K562 (cell line): ENCODE measurements around the gene OVOL1. TPM values are rescaled to one million over a fixed set of nuclear protein-coding genes. Genes with fewer than 3 reads are reported as not detected.

Experiments used
- ATAC-seq: fragments of 200-7000 bp; cut with Tn5 transposase; 3 replicates; pipeline ENCODE4 v1.9.1; 2020; ENCODE audit warnings: moderate library complexity
- BruUV-seq: library from RNA; stranded (reverse); fragments of 400-500 nt; replicated peaks from 2 replicates; lab custom pipeline; 2021; lab: Mats Ljungman, UMichigan
- CTCF ChIA-PET: fragments of 300-600 bp; formaldehyde crosslinking; extraction: SDS; loops from one replicate; lab custom pipeline; 2021; ENCODE audit warnings: low intra/inter-chr PET ratio; lab: Yijun Ruan, JAX
- POLR2A ChIA-PET: fragments of 300-600, 350-650 bp; sonication (Branson Sonifier 250); formaldehyde crosslinking; extraction: SDS; loops from one replicate; lab custom pipeline; 2021; ENCODE audit warnings: antibody characterized with exemption, inconsistent platforms; lab: Yijun Ruan, JAX
- DNase-seq, 4 experiments: peaks; one replicate each; pipeline versions ENCODE4 v3.0.0 to v3.0.0-alpha.2; 2011 to 2018; ENCODE audit warnings: low spot score in 3 of 4, mixed read lengths in 3 of 4; ENCODE audit errors: extremely low read depth in 1 of 4
- FAIRE-seq: peaks from 2 replicates; lab custom pipeline; 2011; peaks lifted over from hg19 to GRCh38; lab: Jason Lieb, UNC
- H2AFZ ChIP-seq: 2 replicates; pipeline ENCODE4 v1.6.0; 2011; ENCODE audit warnings: low read depth, low read length, control low read depth, inconsistent platforms
- H3K27ac ChIP-seq: fragments of 200-600 bp; 3 replicates; pipeline ENCODE4 v1.8.0; 2011; ENCODE audit warnings: low read depth, mild to moderate bottlenecking, control low read depth, inconsistent platforms, low read length, moderate library complexity, mixed read lengths; ENCODE audit errors: extremely low read depth
- H3K27me3 ChIP-seq, 2 experiments: fragments of 300-600 bp in 1 of 2; 2 replicates in 1 of 2; 3 replicates in 1 of 2; pipeline versions ENCODE4 v1.6.0 to v1.8.0; 2011; ENCODE audit warnings: inconsistent platforms in 2 of 2, low read length in 2 of 2, mild to moderate bottlenecking in 1 of 2, mixed read lengths in 1 of 2, moderate library complexity in 1 of 2; ENCODE audit not compliant: control insufficient read depth in 2 of 2, insufficient read depth in 2 of 2
- H3K36me3 ChIP-seq: fragments of 300-600 bp; 3 replicates; pipeline ENCODE4 v1.8.0; 2011; ENCODE audit warnings: mild to moderate bottlenecking, low read length, inconsistent platforms; ENCODE audit not compliant: control insufficient read depth, insufficient read depth
- H3K4me1 ChIP-seq, 2 experiments: fragments of 200-600 bp in 1 of 2; replicated peaks in 1 of 2; 2 replicates in 1 of 2; 3 replicates in 1 of 2; pipeline versions ENCODE4 v1.5.1 to v1.8.0; 2011; ENCODE audit warnings: inconsistent platforms in 2 of 2, low read length in 2 of 2, mild to moderate bottlenecking in 1 of 2, mixed read lengths in 1 of 2, moderate library complexity in 1 of 2; ENCODE audit not compliant: control insufficient read depth in 2 of 2, insufficient read depth in 2 of 2
- H3K4me2 ChIP-seq: 2 replicates; pipeline ENCODE4 v1.6.1; 2011; ENCODE audit warnings: low read length, control low read depth, inconsistent platforms, mixed read lengths; ENCODE audit not compliant: insufficient read depth
- H3K4me3 ChIP-seq: fragments of 200-600 bp; sonication (generic), shearing (Covaris generic); 2 replicates; pipeline ENCODE4 v1.5.1; 2016; ENCODE audit warnings: control low read depth, inconsistent platforms
- H3K79me2 ChIP-seq: fragments of 200-600 bp; 3 replicates; pipeline ENCODE4 v1.8.0; 2011; ENCODE audit warnings: low read length, inconsistent platforms; ENCODE audit not compliant: control insufficient read depth, insufficient read depth
- H3K9ac ChIP-seq, 2 experiments: 2 replicates each; pipeline versions ENCODE4 v1.6.0 to v1.6.1; 2011; ENCODE audit warnings: low read depth in 2 of 2, low read length in 2 of 2, control low read depth in 1 of 2, inconsistent platforms in 1 of 2, mild to moderate bottlenecking in 1 of 2, mixed read lengths in 1 of 2; ENCODE audit not compliant: insufficient read depth in 1 of 2
- H3K9me1 ChIP-seq: one replicate; pipeline ENCODE4 v1.6.0; 2011; ENCODE audit warnings: inconsistent platforms, mild to moderate bottlenecking, low read length, moderate library complexity; ENCODE audit not compliant: control insufficient read depth, insufficient read depth
- H3K9me3 ChIP-seq: replicated peaks from 2 replicates; pipeline ENCODE4 v1.5.1; 2011; ENCODE audit warnings: low read depth, low read length, inconsistent platforms; ENCODE audit not compliant: control insufficient read depth, insufficient read depth
- H4K20me1 ChIP-seq: replicated peaks from 2 replicates; pipeline ENCODE4 v1.6.1; 2011; ENCODE audit warnings: low read length, inconsistent platforms, mixed read lengths; ENCODE audit not compliant: control insufficient read depth, insufficient read depth
- DACH1 ChIP-seq: fragments of 450-650 bp; IDR thresholded peaks from 2 replicates; pipeline ENCODE4 v1.6.1; 2018; ENCODE audit not compliant: partially characterized antibody
- HDAC6 ChIP-seq: IDR thresholded peaks from 2 replicates; pipeline ENCODE4 v1.6.1; 2012; ENCODE audit warnings: low read depth, mild to moderate bottlenecking, control low read depth, inconsistent platforms, low read length, moderate library complexity
- KLF16 ChIP-seq: IDR thresholded peaks from 2 replicates; pipeline ENCODE4 v1.6.1; 2016; ENCODE audit warnings: antibody characterized with exemption
- MECOM ChIP-seq: fragments of 250-450 bp; sonication (Bioruptor Pico); IDR thresholded peaks from 2 replicates; pipeline ENCODE4 v1.8.0; 2022; ENCODE audit warnings: inconsistent platforms
- NCOA2 ChIP-seq, 2 experiments: fragments of 450-650 bp; IDR thresholded peaks; 2 replicates each; pipeline ENCODE4 v1.6.1; 2018; ENCODE audit warnings: mild to moderate bottlenecking in 2 of 2, moderate library complexity in 1 of 2; ENCODE audit not compliant: partially characterized antibody in 2 of 2
- TGIF2 ChIP-seq: sonication (generic); formaldehyde crosslinking; IDR thresholded peaks from 2 replicates; pipeline ENCODE4 v1.8.1; 2022; ENCODE audit warnings: mild to moderate bottlenecking, missing genetic modification reagents, moderate library complexity
- USF1 ChIP-seq: sonication (generic); formaldehyde crosslinking; IDR thresholded peaks from 2 replicates; pipeline ENCODE4 v1.9.0; 2022; ENCODE audit warnings: mild to moderate bottlenecking, missing genetic modification reagents
- ZBTB12 ChIP-seq: fragments of 250-450 bp; sonication (Bioruptor Pico); IDR thresholded peaks from 2 replicates; pipeline ENCODE4 v1.4.0; 2020
- ZNF124 ChIP-seq: sonication (generic); formaldehyde crosslinking; IDR thresholded peaks from 2 replicates; pipeline ENCODE4 v1.8.1; 2022; ENCODE audit warnings: missing genetic modification reagents
- ZNF518B ChIP-seq: fragments of 250-450 bp; sonication (Bioruptor Pico); IDR thresholded peaks from 2 replicates; pipeline ENCODE4 v1.5.0; 2021; ENCODE audit warnings: mild to moderate bottlenecking, moderate library complexity
- WGBS: fragments of 100-300 bp; shearing (Covaris generic); methylation state at CpG from one replicate; pipeline ENCODE4 v1.1.6; 2016; ENCODE audit warnings: low coverage, mixed read lengths; ENCODE audit not compliant: insufficient coverage; ENCODE audit errors: missing lambda C conversion rate; 5-methylcytosine and 5-hydroxymethylcytosine counted together
- in situ Hi-C: fragments of 300-500 bp; cut with MboI; formaldehyde crosslinking; loops from 4 replicates; pipeline ENCODE4 v1.15.0; 2018; ENCODE audit warnings: inconsistent platforms, mixed read lengths
- intact Hi-C: fragments of 100-400 bp; cut with micrococcal nuclease; formaldehyde crosslinking; loops from 2 replicates; pipeline ENCODE4 v1.14.2; 2022
- polyA plus RNA-seq, 8 experiments: library from polyadenylated mRNA; depleted of rRNA in 4 of 8; stranded (reverse) in 5 of 8; unstranded in 3 of 8; fragments of >200 nt; fragmentation: Nextera tagmentation in 2 of 8; fragmentation: Illumina TruSeq in 1 of 8; extraction: Ambion mirVana in 2 of 8; extraction: Trizol in 1 of 8; gene quantifications; 2 replicates each; pipeline versions ENCODE4 v1.2.1 to v1.2.3, GENCODE V29; 2011 to 2014; ENCODE audit warnings: inconsistent platforms in 1 of 8, missing spikeins in 1 of 8
- total RNA-seq, 7 experiments: library from RNA; depleted of rRNA in 6 of 7; stranded (reverse); fragments of >200 nt in 6 of 7; fragmentation: Illumina TruSeq in 2 of 7; extraction: Trizol in 2 of 7; gene quantifications; 2 replicates each; pipeline versions ENCODE4 v1.2.1 to v1.2.3, GENCODE V29; 2011 to 2021; ENCODE audit warnings: low replicate concordance in 1 of 7
- TF ChIP-seq, protein P1 (sequence below): fragments of 250-450 bp; sonication (Bioruptor Pico); IDR thresholded peaks from 2 replicates; pipeline ENCODE4 v1.5.0; 2021; ENCODE audit warnings: mild to moderate bottlenecking, borderline replicate concordance

The OVOL1 gene
- total and polyA plus RNA-seq, 9 of the 15 experiments (the other 6 are each of a cell fraction or from before 2014, with no cell fraction given): 0.09 TPM; not detected in 8

DNA sequence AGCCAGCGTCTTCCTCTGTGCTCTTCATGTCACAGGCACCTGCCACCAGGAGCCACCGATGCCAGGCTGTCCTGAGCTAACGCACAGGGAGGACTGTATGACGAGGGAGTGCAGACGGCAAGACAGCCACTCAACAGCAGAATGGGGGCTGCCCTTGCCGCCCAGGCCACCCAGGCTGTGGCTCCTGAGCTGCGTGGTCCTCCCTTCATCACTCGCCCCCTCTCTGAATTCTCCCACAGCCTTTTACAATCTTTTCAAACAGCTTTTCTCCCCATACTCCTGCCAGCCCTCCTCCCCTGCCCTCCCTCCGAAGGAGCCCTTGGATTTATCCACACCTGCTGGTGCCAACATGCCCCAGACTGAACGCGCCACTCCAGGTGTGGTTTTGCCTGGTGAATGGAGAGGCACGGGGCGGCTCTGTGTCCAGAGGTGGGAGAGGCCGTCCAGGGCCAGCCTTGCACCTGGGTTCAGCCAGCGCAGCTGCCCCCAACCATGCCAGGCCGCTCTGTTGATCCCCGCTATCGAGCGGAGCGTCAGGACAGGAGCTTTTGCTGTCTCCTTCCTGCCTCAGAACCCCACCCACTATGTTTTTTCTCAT, 22.0 kb downstream of the OVOL1 start (continued):
- TF ChIP-seq NCOA2 (IDR thresholded peaks at IDR 0.05; ENCODE audit: partially characterized antibody in 2 of 2): no peak
- no peak for TF ChIP-seq KLF16
- no peak for TF ChIP-seq ZBTB12 (CRISPR knock-in tag)
- TF ChIP-seq, protein P1, sequence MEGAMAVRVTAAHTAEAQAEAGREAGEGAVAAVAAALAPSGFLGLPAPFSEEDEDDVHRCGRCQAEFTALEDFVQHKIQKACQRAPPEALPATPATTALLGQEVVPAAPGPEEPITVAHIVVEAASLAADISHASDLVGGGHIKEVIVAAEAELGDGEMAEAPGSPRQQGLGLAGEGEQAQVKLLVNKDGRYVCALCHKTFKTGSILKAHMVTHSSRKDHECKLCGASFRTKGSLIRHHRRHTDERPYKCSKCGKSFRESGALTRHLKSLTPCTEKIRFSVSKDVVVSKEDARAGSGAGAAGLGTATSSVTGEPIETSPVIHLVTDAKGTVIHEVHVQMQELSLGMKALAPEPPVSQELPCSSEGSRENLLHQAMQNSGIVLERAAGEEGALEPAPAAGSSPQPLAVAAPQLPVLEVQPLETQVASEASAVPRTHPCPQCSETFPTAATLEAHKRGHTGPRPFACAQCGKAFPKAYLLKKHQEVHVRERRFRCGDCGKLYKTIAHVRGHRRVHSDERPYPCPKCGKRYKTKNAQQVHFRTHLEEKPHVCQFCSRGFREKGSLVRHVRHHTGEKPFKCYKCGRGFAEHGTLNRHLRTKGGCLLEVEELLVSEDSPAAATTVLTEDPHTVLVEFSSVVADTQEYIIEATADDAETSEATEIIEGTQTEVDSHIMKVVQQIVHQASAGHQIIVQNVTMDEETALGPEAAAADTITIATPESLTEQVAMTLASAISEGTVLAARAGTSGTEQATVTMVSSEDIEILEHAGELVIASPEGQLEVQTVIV (CRISPR knock-in tag): no peak
- no peak for TF ChIP-seq TGIF2 (CRISPR knock-in tag)
- no peak for TF ChIP-seq HDAC6

DNA sequence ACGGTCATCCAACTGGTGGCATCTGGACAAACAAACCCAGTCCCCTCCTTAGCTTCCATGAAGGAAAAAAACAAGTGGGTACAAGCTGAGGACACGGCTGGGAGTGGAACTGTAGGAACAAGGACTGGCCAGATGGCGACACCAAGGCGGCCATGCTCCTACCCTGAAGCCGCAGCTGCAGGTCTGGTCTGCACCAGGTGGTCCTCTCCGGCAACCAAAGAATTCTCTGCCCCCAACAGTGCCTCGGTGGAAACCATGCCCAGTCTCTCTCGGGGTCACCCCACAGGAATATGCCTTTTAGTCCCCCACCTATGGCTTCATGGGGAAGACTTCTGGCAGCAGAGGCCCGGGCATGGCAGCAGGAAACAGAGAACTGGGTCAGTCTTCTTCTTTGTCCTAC, 22.6 kb downstream of the OVOL1 start:
- Histone ChIP-seq H3K9me1 (no peaks in the 10 kb centered on the region), H3K9me3 (no peaks in the 10 kb centered on the region), H3K27ac (no peak overlapping the region), H3K4me1 (peaks cover 4 to 5% of the 10 kb centered on the region in 2 experiments; a peak in 3 of 5 replicates), H3K27me3 (peaks cover 37 to 46% of the 10 kb centered on the region in 2 experiments; a peak in 4 of 5 replicates), H3K4me3 (no peak overlapping the region), H3K4me2 (no peak overlapping the region), H4K20me1 (0 out of 2 replicates have a peak, but pooled peaks cover 5% of the 10 kb centered on the region), H3K9ac (peak overlapping the region in 1 of 2 experiments; percentile 27; a peak in 1 of 4 replicates), H2AFZ (no peak overlapping the region), H3K36me3 (no peaks in the 10 kb centered on the region), H3K79me2 (no peaks in the 10 kb centered on the region)
- 4% methylated on average over 9 of the region's 9 CpGs for WGBS
- FAIRE-seq: no peak
- no peak for ATAC-seq
- POLR2A ChIA-PET: interaction anchor here (1.1 kb wide), 1 partner anchor 14 kb away, joined by 3 read pairs; no protein-coding TSS in a partner anchor
- intact Hi-C loops: no loop called here
- CTCF ChIA-PET: interaction anchor here (0.6 kb wide), 1 partner anchor 39 kb away, joined by 3 read pairs; no protein-coding TSS in a partner anchor
- no TSS peak for BruUV-seq
- DNase-seq: no peak
- in situ Hi-C loops: no loop called here
- TF ChIP-seq MECOM (CRISPR knock-in tag): no peak
- TF ChIP-seq ZNF124 (CRISPR knock-in tag): no peak
- TF ChIP-seq ZNF518B (CRISPR knock-in tag): no peak
- TF ChIP-seq USF1 (CRISPR knock-in tag): no peak
- TF ChIP-seq DACH1: no peak
